Hepatocyte (in vitro differentiated cells): ENCODE data around the gene CSRP1. TPM values are rescaled to one million over a fixed set of nuclear protein-coding genes. Genes with fewer than 3 reads are reported as not detected.
"Not testable (repeated sequence)": the region's sequence is repeated elsewhere in the genome, so short reads cannot be mapped to it uniquely, and the experiment has no call there.

Source experiments
- DNase-seq: peaks from one replicate; pipeline ENCODE4 v3.0.0-alpha.2; 2016; ENCODE audit warnings: low spot score
- H2AFZ ChIP-seq: fragments of 200-600 bp; sonication (generic); 2 replicates; pipeline ENCODE4 v1.6.0; 2016; ENCODE audit warnings: antibody characterized with exemption, mild to moderate bottlenecking
- H3K27ac ChIP-seq: fragments of 200-600 bp; sonication (generic); 2 replicates; pipeline ENCODE4 v1.5.1; 2016; ENCODE audit warnings: mild to moderate bottlenecking
- H3K27me3 ChIP-seq: fragments of 200-600 bp; sonication (generic); 2 replicates; pipeline ENCODE4 v1.6.1; 2016
- H3K36me3 ChIP-seq: fragments of 200-600 bp; sonication (generic); replicated peaks from 2 replicates; pipeline ENCODE4 v1.5.1; 2016; ENCODE audit warnings: low read depth; ENCODE audit not compliant: insufficient read depth
- H3K4me1 ChIP-seq: fragments of 200-600 bp; sonication (generic); 2 replicates; pipeline ENCODE4 v1.5.1; 2016; ENCODE audit warnings: mild to moderate bottlenecking, moderate library complexity; ENCODE audit not compliant: insufficient read depth
- H3K4me2 ChIP-seq: fragments of 200-600 bp; sonication (generic); 2 replicates; pipeline ENCODE4 v1.6.0; 2016
- H3K4me3 ChIP-seq: fragments of 200-600 bp; sonication (generic); 2 replicates; pipeline ENCODE4 v1.5.1; 2016; ENCODE audit warnings: mild to moderate bottlenecking
- H3K79me2 ChIP-seq: fragments of 200-600 bp; sonication (generic); 2 replicates; pipeline ENCODE4 v1.6.0; 2017; ENCODE audit warnings: mild to moderate bottlenecking
- H3K9me2 ChIP-seq: fragments of 200-600 bp; sonication (generic); replicated peaks from 2 replicates; pipeline ENCODE4 v1.6.0; 2017; ENCODE audit warnings: mild to moderate bottlenecking; ENCODE audit not compliant: insufficient read depth
- H3K9me3 ChIP-seq: fragments of 200-600 bp; sonication (generic); 2 replicates; pipeline ENCODE4 v1.5.1; 2016; ENCODE audit warnings: low read depth, mild to moderate bottlenecking
- H4K20me1 ChIP-seq: fragments of 200-600 bp; sonication (generic); 2 replicates; pipeline ENCODE4 v1.6.0; 2016; ENCODE audit warnings: mild to moderate bottlenecking; ENCODE audit not compliant: insufficient read depth, poor library complexity, severe bottlenecking
- CTCF ChIP-seq: fragments of 200-600 bp; sonication (generic); IDR thresholded peaks from 2 replicates; pipeline ENCODE4 v1.5.1; 2016; ENCODE audit warnings: antibody characterized with exemption, mild to moderate bottlenecking; ENCODE audit not compliant: poor library complexity
- EZH2 ChIP-seq: fragments of 200-600 bp; sonication (generic); IDR thresholded peaks from 2 replicates; pipeline ENCODE4 v1.6.1; 2016; ENCODE audit warnings: antibody characterized with exemption, mild to moderate bottlenecking, borderline replicate concordance
- EZH2phosphoT487 ChIP-seq: fragments of 200-600 bp; sonication (generic); IDR thresholded peaks from one replicate; pipeline ENCODE4 v1.6.1; 2018; ENCODE audit warnings: antibody characterized with exemption, mild to moderate bottlenecking, low read depth, moderate library complexity; ENCODE audit not compliant: unreplicated experiment, severe bottlenecking
- WGBS: methylation state at CpG from one replicate; pipeline ENCODE4 v1.1.6; 2016; ENCODE audit warnings: low lambda C conversion rate; ENCODE audit errors: missing lambda C conversion rate; 5-methylcytosine and 5-hydroxymethylcytosine counted together
- polyA plus RNA-seq: library from polyadenylated mRNA; unstranded; fragments of >200 nt; fragmentation: Nextera tagmentation; extraction: Ambion mirVana; gene quantifications from 2 replicates; pipeline ENCODE4 v1.2.1, GENCODE V29; 2016
- total RNA-seq: library from RNA; depleted of rRNA; stranded (reverse); fragments of >200 nt; gene quantifications from 2 replicates; pipeline ENCODE4 v1.2.3, GENCODE V29; 2014

CSRP1 gene
- total and polyA plus RNA-seq, 2 experiments from 2014 or later = 50.9 to 76.0 TPM

- H3K9me3 ChIP-seq = no peaks in the 10 kb centered on the region
- no peak overlapping the region for H3K4me2 ChIP-seq
- no peaks in the 10 kb centered on the region for H4K20me1 ChIP-seq
- no peak overlapping the region for H2AFZ ChIP-seq
- no peaks in the 10 kb centered on the region for H3K36me3 ChIP-seq
- peak overlapping the region; percentile 29 for H3K27ac ChIP-seq
- no peaks in the 10 kb centered on the region for H3K4me1 ChIP-seq
- H3K4me3 ChIP-seq = no peak overlapping the region
- WGBS = 77% methylated on average over 2 of the region's 2 CpGs
- H3K27me3 ChIP-seq = no peaks in the 10 kb centered on the region
- H3K9me2 ChIP-seq = no peaks in the 10 kb centered on the region
- no peak for DNase-seq
- no peak for TF ChIP-seq EZH2
- TF ChIP-seq CTCF = no peak
- no peak for TF ChIP-seq EZH2phosphoT487
- no peaks in the 10 kb centered on the region for H3K79me2 ChIP-seq
Measured at GRCh38 chr1:201475130-201475529, 31.8 kb downstream of the CSRP1 start.

- no peaks in the 10 kb centered on the region for H3K36me3 ChIP-seq
- peaks cover 7% of the 10 kb centered on the region for H3K4me1 ChIP-seq
- no peak overlapping the region for H3K27ac ChIP-seq
- no peak for DNase-seq
- 95% methylated on average over 2 of the region's 2 CpGs for WGBS
- H2AFZ ChIP-seq = no peak overlapping the region
- H3K9me2 ChIP-seq = no peaks in the 10 kb centered on the region
- no peak for TF ChIP-seq CTCF
- TF ChIP-seq EZH2 = no peak
- no peak for TF ChIP-seq EZH2phosphoT487
- no peaks in the 10 kb centered on the region for H4K20me1 ChIP-seq
- H3K27me3 ChIP-seq = no peaks in the 10 kb centered on the region
- H3K4me2 ChIP-seq = no peak overlapping the region
- H3K79me2 ChIP-seq = peaks cover 6% of the 10 kb centered on the region
- no peak overlapping the region for H3K4me3 ChIP-seq
- H3K9me3 ChIP-seq = no peaks in the 10 kb centered on the region
Measured at GRCh38 chr1:201473296-201473695, 33.6 kb downstream of the CSRP1 start.

GRCh38 chr1:201472321-201472720, 34.6 kb downstream of the CSRP1 start:
- not testable (repeated sequence) for H3K27me3 ChIP-seq, H3K4me2 ChIP-seq, H3K27ac ChIP-seq, H3K9me3 ChIP-seq, H3K4me3 ChIP-seq, H4K20me1 ChIP-seq, H2AFZ ChIP-seq, H3K36me3 ChIP-seq, DNase-seq, H3K9me2 ChIP-seq
- 91% methylated on average over 8 of the region's 8 CpGs for WGBS
- peaks cover 16% of the 10 kb centered on the region for H3K79me2 ChIP-seq
- peaks cover 16% of the 10 kb centered on the region for H3K4me1 ChIP-seq

GRCh38 chr1:201471772-201472171, 35.2 kb downstream of the CSRP1 start:
- peaks cover 22% of the 10 kb centered on the region for H3K4me1 ChIP-seq
- 93% methylated on average over 3 of the region's 3 CpGs for WGBS
- no peak overlapping the region for H3K27ac ChIP-seq
- H4K20me1 ChIP-seq = peaks cover 4% of the 10 kb centered on the region
- no peak overlapping the region for H3K4me2 ChIP-seq
- DNase-seq = no peak
- no peak overlapping the region for H2AFZ ChIP-seq
- H3K9me3 ChIP-seq = no peaks in the 10 kb centered on the region
- TF ChIP-seq CTCF (no peak), EZH2phosphoT487 (no peak), EZH2 (no peak)
- no peaks in the 10 kb centered on the region for H3K36me3 ChIP-seq
- H3K79me2 ChIP-seq = peaks cover 21% of the 10 kb centered on the region
- H3K4me3 ChIP-seq = no peak overlapping the region
- H3K9me2 ChIP-seq = no peaks in the 10 kb centered on the region
- H3K27me3 ChIP-seq = no peaks in the 10 kb centered on the region
